ENCODE data around the gene RUNDC3A. TPM values are rescaled to one million over a fixed set of nuclear protein-coding genes. Genes with fewer than 3 reads are reported as not detected.
A peak's percentile ranks its signal among the peaks of the same experiment; 100 is the strongest.

The RUNDC3A gene
- total and polyA plus RNA-seq, 2 of the 13 experiments (the other 11 are each of a cell fraction or from before 2014, with no cell fraction given) = 0.25 TPM; not detected in 1

- peak; percentile 99 for TF ChIP-seq SIN3A (IDR thresholded peaks at IDR 0.05; ENCODE audit: borderline replicate concordance, low read depth, low read length)
- peak; percentile 63; the same call in 1 of the 2 replicates for TF ChIP-seq TARDBP (CRISPR knock-in tag; IDR thresholded peaks at IDR 0.05)
- no peak for TF ChIP-seq CCAR2 (optimal IDR thresholded peaks at IDR 0.05; ENCODE audit: low read depth, low read length)
- peak; percentile 78; the same call in 1 of the 2 replicates for TF ChIP-seq NAIF1 (CRISPR knock-in tag; IDR thresholded peaks at IDR 0.05; ENCODE audit: borderline replicate concordance)
- peak; percentile 75 for TF ChIP-seq ZMYM4 (CRISPR knock-in tag; IDR thresholded peaks at IDR 0.05)
- TF ChIP-seq KMT2B (CRISPR knock-in tag; IDR thresholded peaks at IDR 0.05) = peak; percentile 81
- peak; percentile 41; the same call in 1 of the 2 replicates for TF ChIP-seq MIER2 (CRISPR knock-in tag; IDR thresholded peaks at IDR 0.05)
- 0 out of 2 replicates have a peak, but pooled peaks have one; percentile 47 for TF ChIP-seq GTF2F1 (IDR thresholded peaks at IDR 0.05; ENCODE audit: low read length)
- no peak; the same call in 1 of the 2 replicates for TF ChIP-seq HIVEP1 (CRISPR knock-in tag; IDR thresholded peaks at IDR 0.05)
- TF ChIP-seq, protein P1, sequence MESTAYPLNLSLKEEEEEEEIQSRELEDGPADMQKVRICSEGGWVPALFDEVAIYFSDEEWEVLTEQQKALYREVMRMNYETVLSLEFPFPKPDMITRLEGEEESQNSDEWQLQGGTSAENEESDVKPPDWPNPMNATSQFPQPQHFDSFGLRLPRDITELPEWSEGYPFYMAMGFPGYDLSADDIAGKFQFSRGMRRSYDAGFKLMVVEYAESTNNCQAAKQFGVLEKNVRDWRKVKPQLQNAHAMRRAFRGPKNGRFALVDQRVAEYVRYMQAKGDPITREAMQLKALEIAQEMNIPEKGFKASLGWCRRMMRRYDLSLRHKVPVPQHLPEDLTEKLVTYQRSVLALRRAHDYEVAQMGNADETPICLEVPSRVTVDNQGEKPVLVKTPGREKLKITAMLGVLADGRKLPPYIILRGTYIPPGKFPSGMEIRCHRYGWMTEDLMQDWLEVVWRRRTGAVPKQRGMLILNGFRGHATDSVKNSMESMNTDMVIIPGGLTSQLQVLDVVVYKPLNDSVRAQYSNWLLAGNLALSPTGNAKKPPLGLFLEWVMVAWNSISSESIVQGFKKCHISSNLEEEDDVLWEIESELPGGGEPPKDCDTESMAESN (CRISPR knock-in tag; conservative IDR thresholded peaks at IDR 0.05) = 0 out of 2 replicates have a peak, but pooled peaks have one; percentile 24
- 0 out of 2 replicates have a peak, but pooled peaks have one; percentile 24 for TF ChIP-seq ZNF546 (CRISPR knock-in tag; conservative IDR thresholded peaks at IDR 0.05)
- TF ChIP-seq HIC2 (CRISPR knock-in tag; IDR thresholded peaks at IDR 0.05; ENCODE audit: low read depth) = 0 out of 2 replicates have a peak, but pooled peaks have one; percentile 16
- TF ChIP-seq CBFB (CRISPR knock-in tag; IDR thresholded peaks at IDR 0.05) = 0 out of 2 replicates have a peak, but pooled peaks have one; percentile 18
- no peak for TF ChIP-seq GABPA (IDR thresholded peaks at IDR 0.05; ENCODE audit: low read depth, low read length)
- peak; percentile 83 for TF ChIP-seq GABPA (CRISPR knock-in tag; IDR thresholded peaks at IDR 0.05; ENCODE audit: low read depth)
- peak; percentile 75; the same call in 1 of the 2 replicates for TF ChIP-seq ZNF770 (CRISPR knock-in tag; IDR thresholded peaks at IDR 0.05)
Observed at GRCh38 chr17:44344939-44345453, 36.6 kb downstream of the RUNDC3A start, which contains the start of gene GRN (continued).
